ENCODE results near the gene COL24A1. TPM values are rescaled to one million over a fixed set of nuclear protein-coding genes. Genes with fewer than 3 reads are reported as not detected.

Gene COL24A1
- total and polyA plus RNA-seq, 2 of the 13 experiments (the other 11 are each of a cell fraction or from before 2014, with no cell fraction given) = 0.04 to 0.13 TPM

DNA sequence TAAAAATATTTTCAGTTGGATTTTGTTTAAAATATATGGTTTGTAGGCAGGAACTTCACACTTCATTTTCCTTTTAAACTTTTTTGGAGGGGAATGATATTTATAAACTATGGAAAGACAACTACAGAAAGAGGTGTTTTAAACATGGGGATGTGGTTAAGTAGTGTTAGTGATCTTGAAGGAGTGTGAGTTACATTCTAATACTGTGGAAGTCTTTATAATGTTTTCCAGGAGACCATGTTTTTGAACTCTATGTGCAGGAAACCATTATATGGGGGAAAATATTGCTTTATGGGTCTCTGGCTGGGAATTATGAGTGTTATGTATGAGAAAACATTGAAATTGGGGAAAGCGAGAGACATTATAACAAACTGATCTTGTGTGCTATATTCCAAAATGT, 35.8 kb upstream of the COL24A1 start:
- Histone ChIP-seq H3K4me1 (ENCODE audit: insufficient read depth, low read length) (no peaks in the 10 kb centered on the region), H3K79me2 (ENCODE audit: insufficient read depth, low read length) (no peaks in the 10 kb centered on the region), H3K9me3 (ENCODE audit: low read length) (no peaks in the 10 kb centered on the region), H3K36me3 (replicated peaks in 1 of 2; ENCODE audit: control insufficient read depth in 1 of 2, insufficient read depth in 2 of 2, low read length in 2 of 2) (no peaks in the 10 kb centered on the region), H3K4me2 (ENCODE audit: low read depth, low read length) (no peak overlapping the region), H3K27me3 (ENCODE audit: control insufficient read depth in 1 of 2, insufficient read depth in 2 of 2, low read length in 2 of 2) (no peaks in the 10 kb centered on the region), H3K9ac (ENCODE audit: insufficient read depth, low read depth, low read length) (no peak overlapping the region), H3K27ac (ENCODE audit: extremely low read length, insufficient read depth, low read length) (no peak overlapping the region), H2AFZ (ENCODE audit: low read length) (no peak overlapping the region), H4K20me1 (ENCODE audit: insufficient read depth, low read length) (no peaks in the 10 kb centered on the region), H3K4me3 (replicated peaks in 1 of 3; ENCODE audit: insufficient read depth in 1 of 3, low read depth in 2 of 3, low read length in 3 of 3) (no peak overlapping the region)
- ATAC-seq (no peak), FAIRE-seq (no peak), DNase-seq (ENCODE audit: low spot score) (no peak)
- 4% methylated on average over 1 of the region's 1 CpG for WGBS (ENCODE audit: low lambda C conversion rate)
- TF ChIP-seq, protein P1, sequence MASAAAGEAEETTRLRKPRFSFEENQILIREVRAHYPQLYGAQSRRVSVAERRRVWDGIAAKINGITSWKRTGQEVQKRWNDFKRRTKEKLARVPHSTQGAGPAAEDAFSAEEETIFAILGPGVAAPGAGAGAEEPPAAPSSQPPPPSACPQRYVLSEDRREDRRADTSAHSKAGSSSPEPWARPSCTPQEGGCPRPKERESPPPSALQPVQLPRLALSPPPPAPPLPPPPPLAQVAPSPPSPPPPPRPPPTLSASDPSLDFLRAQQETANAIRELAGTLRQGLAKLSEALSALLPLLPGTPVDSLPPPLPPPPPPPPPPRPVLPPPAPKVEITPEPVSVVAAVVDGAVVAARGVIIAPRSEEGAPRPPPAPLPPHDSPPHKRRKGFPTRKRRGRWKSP (CRISPR knock-in tag; IDR thresholded peaks at IDR 0.05) = no peak
- TF ChIP-seq ZNF660 (CRISPR knock-in tag; IDR thresholded peaks at IDR 0.05; ENCODE audit: borderline replicate concordance, low read depth) (no peak), ZNF17 (CRISPR knock-in tag; IDR thresholded peaks at IDR 0.05) (no peak), NFE2L2 (IDR thresholded peaks at IDR 0.05; ENCODE audit: low read length) (no peak), ATF7-NPFF (CRISPR knock-in tag; IDR thresholded peaks at IDR 0.05; ENCODE audit: low read depth) (no peak), EZH2 (conservative IDR thresholded peaks at IDR 0.05; ENCODE audit: low read depth, low read length) (no peak), IRF9 (CRISPR knock-in tag; IDR thresholded peaks at IDR 0.05; ENCODE audit: borderline replicate concordance) (no peak), GTF2F1 (IDR thresholded peaks at IDR 0.05; ENCODE audit: low read length) (no peak), REL (CRISPR knock-in tag; conservative IDR thresholded peaks at IDR 0.05) (no peak), DNMT1 (CRISPR knock-in tag; IDR thresholded peaks at IDR 0.05) (no peak), HMG20B (CRISPR knock-in tag; conservative IDR thresholded peaks at IDR 0.05) (no peak)
- BruUV-seq (replicated peaks) = no TSS peak
- intact Hi-C loops (cut with micrococcal nuclease; ENCODE audit: unreplicated experiment) (no loop called here), in situ Hi-C loops (cut with HindIII; ENCODE audit: extremely low pct_ligation_motif_present, low pct_unique_long_range_greater_than_20kb) (no loop called here)
- CTCF ChIA-PET (ENCODE audit: low intra/inter-chr PET ratio, low total read pairs) = no interaction called here
- POLR2A ChIA-PET = no interaction called here
